CD4-positive, alpha-beta memory T cell (primary cell): ENCODE measurements around the gene AP5Z1. TPM values are rescaled to one million over a fixed set of nuclear protein-coding genes. Genes with fewer than 3 reads are reported as not detected.

ENCODE experiments used
- CTCF ChIA-PET: fragments of 350-600 bp; sonication (Branson Sonifier 250); formaldehyde crosslinking; loops from one replicate; lab custom pipeline; 2021; ENCODE audit warnings: inconsistent platforms; ENCODE audit not compliant: partially characterized antibody; lab: Charles Lee
- POLR2A ChIA-PET: fragments of 350-600 bp; sonication (Branson Sonifier 250); formaldehyde crosslinking; loops from one replicate; lab custom pipeline; 2021; ENCODE audit not compliant: partially characterized antibody; lab: Charles Lee
- DNase-seq, 5 donors: peaks; one replicate each; pipeline versions ENCODE4 v3.0.0 to v3.0.0-alpha.2; 2020 to 2022; ENCODE audit warnings: mixed read lengths in 1 of 5
- H3K27ac ChIP-seq: one replicate; pipeline ENCODE4 v1.7.0; 2013; ENCODE audit warnings: low read depth, low read length
- H3K27me3 ChIP-seq: 2 replicates; pipeline ENCODE4 v1.7.0; 2013; ENCODE audit warnings: mild to moderate bottlenecking, low read length, moderate library complexity; ENCODE audit not compliant: insufficient read depth
- H3K36me3 ChIP-seq: 2 replicates; pipeline ENCODE4 v1.7.0; 2013; ENCODE audit warnings: mild to moderate bottlenecking, low read length, moderate library complexity; ENCODE audit not compliant: insufficient read depth
- H3K4me1 ChIP-seq: 2 replicates; pipeline ENCODE4 v1.7.0; 2013; ENCODE audit warnings: mild to moderate bottlenecking, low read length, moderate library complexity; ENCODE audit not compliant: insufficient read depth
- H3K4me3 ChIP-seq, 2 donors: one replicate each; pipeline ENCODE4 v1.7.0; 2013; ENCODE audit warnings: low read length in 2 of 2, mild to moderate bottlenecking in 1 of 2
- H3K9me3 ChIP-seq, 2 donors: one replicate each; pipeline ENCODE4 v1.7.0; 2013; ENCODE audit warnings: low read length in 2 of 2, control low read depth in 1 of 2; ENCODE audit not compliant: control insufficient read depth in 1 of 2
- H3K27ac Mint-ChIP-seq, 7 donors: one replicate each; pipeline ENCODE4 v1.8.0; 2020 to 2021; ENCODE audit warnings: mixed read lengths in 7 of 7, mild to moderate bottlenecking in 6 of 7, inconsistent platforms in 3 of 7, moderate library complexity in 3 of 7
- H3K27me3 Mint-ChIP-seq, 2 donors: one replicate each; pipeline ENCODE4 v1.8.0; 2020 to 2021; ENCODE audit warnings: mixed read lengths in 2 of 2
- H3K36me3 Mint-ChIP-seq, 2 donors: one replicate each; pipeline ENCODE4 v1.8.0; 2020 to 2021; ENCODE audit warnings: mixed read lengths in 2 of 2, inconsistent platforms in 1 of 2, mild to moderate bottlenecking in 1 of 2
- H3K4me1 Mint-ChIP-seq, 4 donors: one replicate each; pipeline ENCODE4 v1.8.0; 2020 to 2021; ENCODE audit warnings: mixed read lengths in 4 of 4, mild to moderate bottlenecking in 1 of 4
- H3K4me3 Mint-ChIP-seq, 8 donors: one replicate each; pipeline ENCODE4 v1.8.0; 2020 to 2021; ENCODE audit warnings: mixed read lengths in 8 of 8, mild to moderate bottlenecking in 7 of 8, moderate library complexity in 6 of 8, inconsistent platforms in 3 of 8
- H3K9me3 Mint-ChIP-seq, 8 donors: one replicate each; pipeline ENCODE4 v1.8.0; 2020 to 2021; ENCODE audit warnings: mixed read lengths in 8 of 8, mild to moderate bottlenecking in 5 of 8, inconsistent platforms in 3 of 8, moderate library complexity in 1 of 8
- intact Hi-C: fragments of 100-400 bp; cut with micrococcal nuclease; formaldehyde crosslinking; loops from one replicate; pipeline ENCODE4 v1.15.1; 2023
- polyA plus RNA-seq, 2 donors: library from polyadenylated mRNA; unstranded; fragments of 300-500 nt; fragmentation: Illumina TruSeq; gene quantifications; one replicate each; pipeline ENCODE4 v1.2.3, GENCODE V29; 2021
- total RNA-seq, 2 experiments: library from RNA; stranded (reverse); gene quantifications; one replicate each; pipeline ENCODE4 v1.2.3, GENCODE V29; 2021

The AP5Z1 gene
- total and polyA plus RNA-seq, 4 experiments from 2014 or later, result 29.1 to 103 (median 70.4) TPM

GRCh38 chr7:4771737-4772136, 3.7 kb upstream of the AP5Z1 start:
- DNase-seq, result no peak
- Histone ChIP-seq H3K36me3 (no peaks in the 10 kb centered on the region), H3K27me3 (no peaks in the 10 kb centered on the region), H3K4me1 (peaks cover 16% of the 10 kb centered on the region), H3K4me3 (no peak overlapping the region), H3K9me3 (no peaks in the 10 kb centered on the region), H3K27ac (no peak overlapping the region)
- Mint-ChIP-seq H3K4me3 (no peak overlapping the region), H3K36me3 (peaks cover 0 to 14% of the 10 kb centered on the region in 2 donors), H3K27ac (no peak overlapping the region), H3K9me3 (peaks cover 0 to 2% (median 0%) of the 10 kb centered on the region in 8 donors), H3K4me1 (peaks cover 19 to 37% (median 26%) of the 10 kb centered on the region in 4 donors), H3K27me3 (no peaks in the 10 kb centered on the region)
- POLR2A ChIA-PET, result interaction anchor here (1.1 kb wide), 1 partner anchor 27 kb away, joined by 6 read pairs; no protein-coding TSS in a partner anchor
- intact Hi-C loops, result no loop called here
- CTCF ChIA-PET, result no interaction called here

GRCh38 chr7:4772306-4772705, 3.1 kb upstream of the AP5Z1 start:
- H3K36me3 ChIP-seq, result no peaks in the 10 kb centered on the region
- H3K4me3 Mint-ChIP-seq, result no peak overlapping the region
- ChIA-PET POLR2A (interaction anchor here (1.1 kb wide), 1 partner anchor 27 kb away, joined by 6 read pairs; no protein-coding TSS in a partner anchor), CTCF (no interaction called here)
- no peaks in the 10 kb centered on the region for H3K27me3 ChIP-seq
- H3K4me1 ChIP-seq, result peaks cover 20% of the 10 kb centered on the region
- DNase-seq, result no peak
- intact Hi-C loops, result no loop called here
- no peak overlapping the region for H3K27ac ChIP-seq
- H3K27me3 Mint-ChIP-seq, result no peaks in the 10 kb centered on the region
- no peak overlapping the region for H3K4me3 ChIP-seq
- H3K36me3 Mint-ChIP-seq, result peaks cover 0 to 17% of the 10 kb centered on the region in 2 donors
- H3K9me3 Mint-ChIP-seq, result peaks cover 0 to 2% (median 0%) of the 10 kb centered on the region in 8 donors
- no peaks in the 10 kb centered on the region for H3K9me3 ChIP-seq
- H3K4me1 Mint-ChIP-seq, result peaks cover 24 to 43% (median 30%) of the 10 kb centered on the region in 4 donors
- H3K27ac Mint-ChIP-seq, result peak overlapping the region in 1 of 7 donors; percentile 8

- ChIA-PET CTCF (interaction anchor here (6.2 kb wide), 1 partner anchor 18 kb away, joined by 43 read pairs; no protein-coding TSS in a partner anchor), POLR2A (interaction anchor here (1.1 to 3.5 kb wide), 4 partner anchors 18 to 132 kb away, joined by 6 to 74 read pairs (median 46); no protein-coding TSS in a partner anchor)
- Histone ChIP-seq H3K4me3 (no peak overlapping the region), H3K27me3 (no peaks in the 10 kb centered on the region), H3K27ac (peak overlapping the region; percentile 93), H3K4me1 (peaks cover 31% of the 10 kb centered on the region), H3K36me3 (no peaks in the 10 kb centered on the region), H3K9me3 (no peaks in the 10 kb centered on the region)
- Mint-ChIP-seq H3K27ac (peak overlapping the region; percentile 99 to 100 (median 99)), H3K36me3 (peaks cover 0 to 25% of the 10 kb centered on the region in 2 donors), H3K9me3 (peaks cover 0 to 2% (median 0%) of the 10 kb centered on the region in 8 donors), H3K27me3 (no peaks in the 10 kb centered on the region), H3K4me3 (peak overlapping the region; percentile 96 to 100 (median 98)), H3K4me1 (peaks cover 31 to 56% (median 42%) of the 10 kb centered on the region in 4 donors)
- intact Hi-C loops, result no loop called here
- DNase-seq, result no peak
These were observed 1.4 kb upstream of the AP5Z1 start for GRCh38 chr7:4774007-4774406.

- ChIA-PET CTCF (interaction anchor here (0.9 to 6.2 kb wide), 8 partner anchors 18 to 199 kb away, joined by 3 to 43 read pairs (median 5); no protein-coding TSS in a partner anchor), POLR2A (interaction anchor here (0.7 to 4.3 kb wide), 19 partner anchors 11 to 622 kb away, joined by 3 to 74 read pairs (median 5); partner anchors contain the start of gene FOXK1)
- Mint-ChIP-seq H3K9me3 (peaks cover 0 to 2% (median 0%) of the 10 kb centered on the region in 8 donors), H3K4me3 (peak overlapping the region; percentile 96 to 100 (median 98)), H3K4me1 (peaks cover 31 to 52% (median 43%) of the 10 kb centered on the region in 4 donors), H3K27me3 (no peaks in the 10 kb centered on the region), H3K36me3 (peaks cover 0 to 26% of the 10 kb centered on the region in 2 donors), H3K27ac (peak overlapping the region; percentile 99 to 100 (median 99))
- no peaks in the 10 kb centered on the region for H3K27me3 ChIP-seq
- H3K9me3 ChIP-seq, result no peaks in the 10 kb centered on the region
- DNase-seq, result no peak
- H3K4me3 ChIP-seq, result peak overlapping the region; percentile 92 to 98
- H3K27ac ChIP-seq, result peak overlapping the region; percentile 93
- peaks cover 31% of the 10 kb centered on the region for H3K4me1 ChIP-seq
- intact Hi-C loops, result loop anchor here (1.0 to 5.0 kb wide), 6 partner anchors 18 to 273 kb away; partner anchors contain the start of gene RBAK
- no peaks in the 10 kb centered on the region for H3K36me3 ChIP-seq
These were observed 669 bp upstream of the AP5Z1 start for GRCh38 chr7:4774658-4775249.

GRCh38 chr7:4775848-4776623, 613 bp downstream of the AP5Z1 start:
- Histone ChIP-seq H3K27me3 (no peaks in the 10 kb centered on the region), H3K27ac (peak overlapping the region; percentile 93), H3K9me3 (no peaks in the 10 kb centered on the region), H3K36me3 (peaks cover under 1% of the 10 kb centered on the region), H3K4me1 (peaks cover 31% of the 10 kb centered on the region), H3K4me3 (peak overlapping the region; percentile 92 to 95)
- Mint-ChIP-seq H3K27me3 (no peaks in the 10 kb centered on the region), H3K27ac (peak overlapping the region; percentile 99 to 100 (median 99)), H3K9me3 (peaks cover 0 to 2% (median 0%) of the 10 kb centered on the region in 8 donors), H3K4me3 (peak overlapping the region; percentile 96 to 100 (median 98)), H3K36me3 (peaks cover 5 to 31% of the 10 kb centered on the region in 2 donors), H3K4me1 (peaks cover 25 to 55% (median 42%) of the 10 kb centered on the region in 4 donors)
- intact Hi-C loops, result loop anchor here (1.0 to 5.0 kb wide), 6 partner anchors 16 to 271 kb away; partner anchors contain the start of gene RBAK
- peak in 3 of 5 donors; percentile 59 to 79 (median 61) for DNase-seq
- POLR2A ChIA-PET, result interaction anchor here (0.6 to 4.3 kb wide), 18 partner anchors 9 to 621 kb away, joined by 3 to 74 read pairs (median 6); partner anchors contain the start of gene FOXK1
- CTCF ChIA-PET, result interaction anchor here (1.6 to 6.2 kb wide), 5 partner anchors 16 to 165 kb away, joined by 3 to 43 read pairs (median 11); no protein-coding TSS in a partner anchor

- H3K27ac Mint-ChIP-seq, result no peak overlapping the region
- no peak for DNase-seq
- no peak overlapping the region for H3K4me3 Mint-ChIP-seq
- no peaks in the 10 kb centered on the region for H3K27me3 Mint-ChIP-seq
- POLR2A ChIA-PET, result no interaction called here
- peaks cover 0 to 1% (median 0%) of the 10 kb centered on the region in 8 donors for H3K9me3 Mint-ChIP-seq
- no peaks in the 10 kb centered on the region for H3K27me3 ChIP-seq
- H3K9me3 ChIP-seq, result no peaks in the 10 kb centered on the region
- CTCF ChIA-PET, result interaction anchor here (0.8 kb wide), 1 partner anchor 12 kb away, joined by 5 read pairs; no protein-coding TSS in a partner anchor
- intact Hi-C loops, result loop anchor here (5.0 kb wide), 2 partner anchors 193 to 268 kb away; partner anchors contain the start of gene RBAK
- peaks cover 30% of the 10 kb centered on the region for H3K4me1 ChIP-seq
- peaks cover 30% of the 10 kb centered on the region for H3K36me3 ChIP-seq
- H3K4me1 Mint-ChIP-seq, result peaks cover 25 to 53% (median 37%) of the 10 kb centered on the region in 4 donors
- no peak overlapping the region for H3K4me3 ChIP-seq
- H3K27ac ChIP-seq, result no peak overlapping the region
- H3K36me3 Mint-ChIP-seq, result peaks cover 14 to 41% of the 10 kb centered on the region in 2 donors
These were observed 3.7 kb downstream of the AP5Z1 start for GRCh38 chr7:4779118-4779517.
